GM18507 (cell line): ENCODE results near the gene KIAA0825.
"Not testable (repeated sequence)": the region's sequence is repeated elsewhere in the genome, so short reads cannot be mapped to it uniquely, and the experiment has no call there.

ENCODE experiments used
- DNase-seq: peaks from one replicate; pipeline ENCODE4 v3.0.0; 2011; ENCODE audit warnings: low read depth; ENCODE audit not compliant: insufficient read length; ENCODE audit errors: extremely low spot score
- FAIRE-seq: peaks from 2 replicates; lab custom pipeline; 2011; peaks lifted over from hg19 to GRCh38; lab: Jason Lieb, UNC

KIAA0825 gene

GRCh38 chr5:94396687-94397086, 221.7 kb downstream of the KIAA0825 start:
- FAIRE-seq: no peak
- no peak for DNase-seq

- FAIRE-seq (no peak), DNase-seq (no peak)
Observed at GRCh38 chr5:94395468-94395867, 222.9 kb downstream of the KIAA0825 start.

- no peak for DNase-seq
Observed at GRCh38 chr5:94391996-94392395, 226.4 kb downstream of the KIAA0825 start.

GRCh38 chr5:94389515-94389899, 228.9 kb downstream of the KIAA0825 start:
- no peak for DNase-seq
- FAIRE-seq: no peak

More at GRCh38 chr5:94391996-94392395, 226.4 kb downstream of the KIAA0825 start:
- FAIRE-seq: no peak

- no peak for DNase-seq
- no peak for FAIRE-seq
Observed at GRCh38 chr5:94388773-94389514, 229.5 kb downstream of the KIAA0825 start.

GRCh38 chr5:94385767-94386166, 232.6 kb downstream of the KIAA0825 start:
- DNase-seq: no peak
- FAIRE-seq: no peak

GRCh38 chr5:94378062-94378461, 240.3 kb downstream of the KIAA0825 start:
- no peak for DNase-seq
- FAIRE-seq: no peak

GRCh38 chr5:94376672-94377345, 241.6 kb downstream of the KIAA0825 start:
- DNase-seq (no peak), FAIRE-seq (no peak)

- FAIRE-seq (no peak), DNase-seq (no peak)
Observed at GRCh38 chr5:94375801-94376200, 242.6 kb downstream of the KIAA0825 start.

GRCh38 chr5:94374336-94374735, 244.1 kb downstream of the KIAA0825 start:
- DNase-seq (no peak), FAIRE-seq (no peak)

GRCh38 chr5:94367900-94368299, 250.5 kb downstream of the KIAA0825 start:
- FAIRE-seq: no peak
- no peak for DNase-seq

GRCh38 chr5:94366811-94367210, 251.6 kb downstream of the KIAA0825 start:
- DNase-seq: no peak
- FAIRE-seq: no peak

GRCh38 chr5:94362857-94363256, 255.5 kb downstream of the KIAA0825 start:
- no peak for FAIRE-seq

GRCh38 chr5:94361832-94362796, 256.3 kb downstream of the KIAA0825 start:
- DNase-seq (no peak), FAIRE-seq (no peak)

More at GRCh38 chr5:94362857-94363256, 255.5 kb downstream of the KIAA0825 start:
- no peak for DNase-seq

GRCh38 chr5:94361161-94361560, 257.2 kb downstream of the KIAA0825 start:
- no peak for FAIRE-seq

GRCh38 chr5:94360382-94361130, 257.8 kb downstream of the KIAA0825 start:
- DNase-seq (no peak), FAIRE-seq (no peak)

More at GRCh38 chr5:94361161-94361560, 257.2 kb downstream of the KIAA0825 start:
- DNase-seq: no peak

- no peak for FAIRE-seq
- no peak for DNase-seq
Observed at GRCh38 chr5:94359880-94360279, 258.5 kb downstream of the KIAA0825 start.

GRCh38 chr5:94355811-94356210, 262.6 kb downstream of the KIAA0825 start:
- no peak for FAIRE-seq
- no peak for DNase-seq

GRCh38 chr5:94354837-94355485, 263.4 kb downstream of the KIAA0825 start:
- not testable (repeated sequence) for FAIRE-seq, DNase-seq
